Activated CD4-positive, CD25-positive, alpha-beta regulatory T cell (primary cell): ENCODE data around the gene FAN1.

Source experiments
- DNase-seq, 4 experiments: peaks; one replicate each; lab custom pipeline; 2025; lab: John Stamatoyannopoulos, UW

Gene FAN1

GRCh38 chr15:30956216-30957124 lies 52.8 kb downstream of the FAN1 start:
- DNase-seq = no peak

DNA sequence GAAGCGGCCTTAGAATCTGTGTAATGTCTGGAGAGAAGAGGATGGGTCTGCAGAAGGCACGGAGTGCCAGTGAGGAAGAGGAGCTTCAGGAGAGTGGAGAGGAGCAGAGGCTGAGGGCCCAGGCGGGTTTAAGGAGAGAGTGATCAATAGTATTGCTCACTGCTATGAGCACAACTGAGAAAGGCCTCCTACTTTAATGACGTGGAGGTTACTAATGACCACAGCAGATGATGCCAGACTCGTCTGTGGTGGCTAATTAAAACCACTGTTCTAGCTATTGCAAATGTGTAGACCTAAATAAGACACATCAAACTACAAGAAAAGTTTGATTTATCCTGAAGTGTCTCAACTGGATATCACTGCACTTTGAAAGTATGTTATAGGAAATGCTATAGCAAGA lies 54.5 kb downstream of the FAN1 start:
- DNase-seq = no peak

GRCh38 chr15:30962079-30962478 lies 58.4 kb downstream of the FAN1 start:
- no peak for DNase-seq

DNA sequence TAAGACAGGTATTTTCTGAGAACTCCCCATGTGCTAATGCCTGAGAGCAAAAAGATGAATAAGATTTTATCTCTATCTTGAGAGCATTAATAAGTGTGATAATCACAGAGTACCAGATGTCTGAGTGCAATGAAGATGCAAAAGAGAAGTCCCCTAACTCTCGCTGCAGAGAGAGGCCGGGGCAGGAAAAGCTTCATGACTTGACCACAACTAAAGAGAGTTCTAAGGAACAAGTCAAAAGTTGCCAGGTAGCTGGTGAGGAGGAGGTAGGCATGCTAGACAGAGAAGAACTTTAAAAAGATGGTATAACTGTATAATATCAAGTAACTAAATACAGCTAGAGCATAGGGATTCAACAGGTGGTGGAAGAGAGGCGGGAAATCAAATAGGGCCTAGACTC lies 58.9 kb downstream of the FAN1 start:
- no peak for DNase-seq

DNA sequence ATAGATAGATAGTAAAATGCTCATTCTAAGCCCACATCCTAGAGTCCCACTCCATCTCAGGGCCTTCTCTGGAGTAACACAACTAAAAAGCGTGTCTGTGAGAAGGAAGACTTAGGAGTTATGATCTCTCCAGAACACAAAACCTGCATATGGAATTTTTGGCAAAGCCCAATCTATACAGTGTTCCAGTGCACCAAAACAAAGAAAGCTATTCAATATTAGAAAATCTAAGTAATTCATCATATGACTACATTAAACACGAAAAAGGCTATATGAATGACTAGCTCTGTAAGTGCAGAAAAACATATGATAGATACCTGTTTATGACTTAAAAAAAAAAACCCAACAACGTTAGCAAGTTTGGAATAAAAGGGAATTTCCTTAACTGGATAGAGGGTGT lies 60.0 kb downstream of the FAN1 start:
- DNase-seq = no peak

DNA sequence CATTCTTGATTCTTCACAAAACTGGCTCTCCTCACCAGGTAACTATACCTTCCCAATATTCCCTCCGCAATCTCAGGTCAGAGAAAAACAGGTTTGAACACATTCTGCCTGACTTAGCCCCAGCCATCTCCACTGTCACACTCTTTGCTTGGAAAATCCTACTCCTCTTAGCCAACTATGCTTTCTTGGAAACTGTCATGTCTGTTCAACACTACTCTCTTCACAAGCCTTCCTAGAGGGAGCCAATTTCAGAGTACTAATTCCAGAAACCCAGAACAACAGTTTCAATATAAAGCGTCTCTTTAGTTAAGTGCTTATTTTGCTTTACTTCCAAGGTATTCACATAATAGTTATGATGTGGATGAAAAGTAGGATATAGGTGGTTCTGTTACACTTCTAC lies 66.0 kb downstream of the FAN1 start:
- no peak for DNase-seq

- no peak for DNase-seq
These were observed 69.7 kb downstream of the FAN1 start for GRCh38 chr15:30973379-30973778.

- no peak for DNase-seq
These were observed 70.4 kb downstream of the FAN1 start for GRCh38 chr15:30974112-30974511.

DNA sequence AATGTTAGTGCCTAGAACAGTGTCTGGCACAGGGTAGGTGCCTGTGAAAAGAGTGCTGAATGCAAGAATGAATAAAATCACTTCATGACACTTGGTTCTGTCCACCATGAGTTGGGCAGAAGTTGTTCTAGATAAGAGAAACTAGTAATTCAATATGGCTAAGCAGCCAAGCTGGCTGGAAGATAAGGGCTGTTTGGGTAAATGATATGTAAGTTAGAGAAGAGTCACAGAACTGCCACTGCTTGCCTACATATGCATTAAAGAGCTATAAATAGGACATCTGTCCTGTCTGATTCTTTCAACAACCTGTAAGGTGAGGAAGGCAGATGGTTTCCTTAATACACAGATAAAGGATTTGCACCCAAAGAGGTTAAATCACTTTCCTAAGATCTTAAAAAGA lies 74.6 kb downstream of the FAN1 start:
- no peak for DNase-seq

DNA sequence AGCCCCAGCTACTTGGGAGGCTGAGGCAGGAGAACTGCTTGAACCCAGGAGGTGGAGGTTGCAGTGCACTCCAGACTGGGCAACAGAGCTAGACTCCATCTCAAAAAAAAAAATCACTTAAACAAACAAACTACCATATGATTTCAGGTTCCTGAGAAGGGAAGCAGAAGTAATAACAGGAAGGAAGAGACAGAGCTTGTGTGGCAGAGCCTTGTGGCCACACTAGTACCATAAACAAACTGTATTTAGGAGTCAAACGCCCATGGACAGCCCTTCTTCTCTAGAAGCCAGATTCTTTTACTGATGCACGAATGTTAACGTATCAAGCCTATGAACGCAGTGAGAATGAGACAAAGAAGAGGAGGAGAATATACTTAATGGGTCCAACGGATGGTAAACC lies 75.7 kb downstream of the FAN1 start:
- no peak for DNase-seq

DNA sequence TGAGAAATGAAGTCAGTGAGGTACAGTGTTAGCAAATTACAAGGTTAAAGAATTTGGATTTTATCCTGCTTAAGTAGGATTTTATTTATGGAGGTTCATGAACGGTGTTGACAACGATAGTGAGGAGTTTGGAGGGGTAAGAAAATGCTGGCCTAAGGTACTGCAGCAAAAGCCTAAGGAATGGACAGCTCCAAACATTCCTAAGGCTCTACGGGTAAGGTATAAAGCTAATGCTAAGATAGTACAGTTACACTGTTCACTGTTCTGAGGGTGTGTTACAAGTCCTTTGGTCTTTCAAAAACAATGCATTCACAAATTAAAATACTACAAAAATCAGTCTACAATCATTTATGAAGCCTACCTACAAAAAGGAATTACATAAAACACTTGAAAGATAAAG lies 80.4 kb downstream of the FAN1 start:
- no peak for DNase-seq

DNA sequence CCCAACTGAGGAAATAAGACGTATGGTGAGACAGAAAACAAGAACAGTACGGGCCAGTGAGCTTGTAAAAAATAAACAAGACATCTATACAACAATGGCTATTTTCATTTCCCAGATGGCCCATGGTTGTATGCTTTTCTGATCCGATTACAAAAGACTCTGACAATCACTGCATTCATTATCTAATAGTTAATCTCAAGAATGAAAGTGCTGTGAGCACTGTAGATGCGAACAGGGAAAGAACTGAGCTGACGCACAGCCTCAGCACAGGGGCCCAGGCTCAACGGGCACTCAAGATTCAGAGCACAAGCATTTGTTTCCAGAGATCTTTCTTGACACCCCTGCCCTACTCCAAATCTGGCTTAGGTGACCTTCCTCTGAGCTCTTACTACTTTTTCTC lies 80.8 kb downstream of the FAN1 start:
- DNase-seq = no peak

- no peak for DNase-seq
These were observed 81.4 kb downstream of the FAN1 start for GRCh38 chr15:30985081-30985531.

DNA sequence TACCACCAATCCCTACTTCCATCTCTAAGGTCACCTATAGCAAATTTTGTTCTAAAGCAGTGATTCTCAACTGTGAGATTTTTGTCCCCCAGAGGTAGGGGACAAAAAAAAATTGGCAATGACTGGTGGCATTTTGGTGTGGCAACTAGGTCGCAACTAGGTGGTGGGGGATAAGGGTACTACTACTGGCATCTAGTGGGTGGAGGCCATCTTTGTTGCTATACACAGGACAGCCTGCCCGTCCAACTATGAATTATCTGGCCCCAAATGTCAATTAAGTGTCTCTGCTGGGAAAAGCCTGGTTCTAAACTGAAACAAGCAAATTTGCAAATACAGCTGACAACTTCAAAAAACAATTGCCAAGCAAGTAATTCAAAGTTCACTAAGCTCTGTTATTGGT lies 86.3 kb downstream of the FAN1 start:
- no peak for DNase-seq

DNA sequence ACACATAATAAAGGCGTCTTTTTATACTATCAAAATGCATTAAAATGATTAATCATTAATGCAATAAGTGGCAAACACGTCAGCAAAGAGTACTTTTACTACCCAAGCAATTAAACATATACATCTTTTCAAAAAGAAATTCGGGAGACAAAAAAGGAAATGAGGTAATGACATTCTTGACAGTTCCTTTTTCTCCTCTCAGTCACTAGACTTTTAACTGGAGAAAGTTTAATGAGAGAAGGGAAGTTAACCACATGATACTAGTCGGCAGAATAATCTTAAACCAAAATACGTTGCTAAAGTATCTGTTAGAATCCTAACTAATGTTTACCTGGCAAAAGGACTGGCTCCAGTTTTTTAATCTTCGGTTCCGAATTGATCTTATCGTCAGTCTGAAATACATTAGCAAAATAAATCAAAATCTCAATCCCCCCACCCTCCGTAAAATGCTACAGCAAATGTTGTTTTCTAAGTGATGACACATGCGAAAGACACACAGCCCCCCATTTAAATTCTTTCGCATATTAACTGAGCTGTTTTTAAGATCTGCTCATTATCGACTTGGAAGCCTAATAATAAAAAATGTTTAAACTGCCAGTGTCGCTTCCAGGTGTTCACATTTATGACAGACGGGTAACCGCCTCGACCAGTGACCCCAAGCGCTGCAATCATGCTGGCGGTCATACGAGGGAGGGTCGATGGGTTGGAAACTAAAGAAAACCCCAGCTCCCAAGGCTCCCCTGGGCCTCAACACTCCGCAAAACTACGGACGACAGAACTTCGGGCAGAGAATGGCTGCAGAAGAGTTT lies 86.9 kb downstream of the FAN1 start:
- DNase-seq = peak in 1 of 4 experiments; percentile 21

DNA sequence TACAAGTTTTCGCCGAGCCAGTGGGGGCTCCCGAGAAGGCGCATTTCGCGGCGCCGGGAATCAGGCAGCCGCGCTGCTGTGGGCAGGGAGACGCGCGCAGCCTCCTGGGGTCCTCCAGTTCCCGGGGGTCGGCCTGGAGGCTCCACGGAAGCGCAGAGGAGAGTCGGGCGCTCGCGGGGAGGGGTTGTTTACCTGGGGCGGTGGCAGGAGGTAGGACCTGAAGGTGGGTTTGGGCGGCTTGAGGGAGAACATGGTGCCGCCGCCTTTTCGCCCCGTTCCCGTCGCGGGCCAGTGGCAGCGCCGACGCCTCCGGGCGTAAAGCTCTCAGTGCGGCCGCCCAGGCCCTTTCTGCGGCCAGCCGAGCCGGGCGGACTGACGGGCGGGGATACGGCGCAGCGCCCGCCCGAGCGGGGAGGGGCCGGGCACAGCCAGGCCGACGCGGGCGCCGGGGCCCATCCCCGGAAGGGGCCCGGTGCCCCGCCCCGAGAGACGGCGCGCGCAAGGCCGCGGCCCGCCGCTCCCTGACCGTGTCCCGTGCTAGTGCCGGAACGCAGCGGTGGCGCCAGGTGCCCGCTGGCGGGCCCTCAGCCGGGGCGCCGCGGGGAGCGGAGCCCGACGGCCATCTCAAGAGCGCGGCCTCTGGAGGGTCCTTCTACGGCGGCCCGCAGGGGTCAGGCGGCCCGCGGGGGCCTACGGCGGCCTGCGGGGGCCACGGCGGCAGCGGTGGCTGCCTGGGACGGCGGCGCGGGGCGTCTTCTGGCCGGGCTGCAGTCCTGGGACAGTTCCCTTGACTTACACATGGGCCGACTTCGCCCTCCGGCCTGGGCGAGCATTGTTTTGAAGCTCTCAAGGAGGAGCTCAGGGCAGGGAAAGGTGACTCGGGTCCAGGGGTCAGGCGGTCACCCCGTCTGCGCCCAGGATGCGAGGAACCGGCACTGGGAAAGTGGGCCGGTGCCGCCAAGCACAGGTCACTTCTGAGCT lies 87.8 kb downstream of the FAN1 start, which contains the start of gene MTMR10:
Gene MTMR10, minus strand, starts transcription at position 374 of the 981 bp plus-strand sequence. Its CDS starts 122 bp downstream, at position 252.
- DNase-seq = peak; percentile 46 to 63 (median 60)

DNA sequence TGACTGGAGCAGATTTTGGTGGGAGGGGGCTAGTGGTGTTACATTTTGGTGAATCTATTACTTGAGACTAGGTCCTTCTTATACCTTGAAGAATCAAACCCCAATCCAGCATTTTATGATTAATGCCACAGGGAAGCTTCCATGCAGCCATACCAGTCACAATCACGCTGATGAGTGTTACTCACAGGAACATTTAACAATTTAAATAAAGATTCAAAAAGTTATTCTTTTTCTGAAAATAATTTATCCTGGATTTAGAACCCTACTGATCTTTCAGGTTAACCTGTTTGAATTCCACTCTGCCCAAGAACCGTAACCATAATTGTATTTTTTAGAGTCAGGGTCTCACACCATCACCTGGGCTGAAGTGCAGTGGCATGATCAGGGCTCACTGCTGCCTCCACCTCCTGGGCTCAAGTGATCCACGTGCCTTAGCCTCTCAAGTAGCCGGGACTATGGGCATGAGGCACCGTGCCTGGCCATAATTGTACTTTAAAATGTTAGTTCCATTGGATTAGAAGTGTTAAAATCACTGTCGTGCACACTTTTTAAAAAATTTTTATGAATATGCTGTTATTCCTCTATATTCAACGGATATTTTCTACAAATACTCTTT lies 88.6 kb downstream of the FAN1 start:
- no peak for DNase-seq
